ENCODE data around the gene PPP1R14C. TPM values are rescaled to one million over a fixed set of nuclear protein-coding genes. Genes with fewer than 3 reads are reported as not detected.

PPP1R14C gene
- total and polyA plus RNA-seq, 2 experiments from 2014 or later: 1.1 to 1.4 TPM

GRCh38 chr6:150143516-150144293 is 861 bp downstream of the PPP1R14C start:
- Histone ChIP-seq H3K36me3 (ENCODE audit: insufficient read depth) (no peaks in the 10 kb centered on the region), H4K20me1 (replicated peaks; ENCODE audit: insufficient read depth) (0 out of 2 replicates have a peak, but pooled peaks cover 6% of the 10 kb centered on the region), H3K27me3 (ENCODE audit: insufficient read depth) (peaks cover 75% of the 10 kb centered on the region), H3K9me2 (ENCODE audit: insufficient read depth) (no peaks in the 10 kb centered on the region), H3F3A (replicated peaks; ENCODE audit: low read depth) (peaks cover 6% of the 10 kb centered on the region; the same call in 1 of the 2 replicates), H3K4me3 (peak overlapping the region; percentile 68), H3K4me1 (ENCODE audit: insufficient read depth) (peaks cover 8% of the 10 kb centered on the region; the same call in 1 of the 2 replicates), H3K79me2 (replicated peaks; ENCODE audit: insufficient read depth) (no peaks in the 10 kb centered on the region), H3K4me2 (peak overlapping the region; percentile 85), H3K27ac (ENCODE audit: low read depth) (no peak overlapping the region), H2AFZ (peak overlapping the region; percentile 89)
- TF ChIP-seq STAT1 (IDR thresholded peaks at IDR 0.05; ENCODE audit: unreplicated experiment) (no peak), POLR2AphosphoS5 (IDR thresholded peaks at IDR 0.05; ENCODE audit: low read depth) (no peak), EZH2phosphoT487 (IDR thresholded peaks at IDR 0.05; ENCODE audit: unreplicated experiment) (peak; percentile 8), ZNF331 (CRISPR knock-in tag; IDR thresholded peaks at IDR 0.05; ENCODE audit: low read depth) (no peak), CTCF (conservative IDR thresholded peaks at IDR 0.05; ENCODE audit: low read depth in 2 of 2) (no peak), JUNB (IDR thresholded peaks at IDR 0.05; ENCODE audit: unreplicated experiment) (no peak), ZNF462 (CRISPR knock-in tag; IDR thresholded peaks at IDR 0.05) (no peak), ZNF114 (CRISPR knock-in tag; IDR thresholded peaks at IDR 0.05) (no peak), ETS1 (IDR thresholded peaks at IDR 0.05) (no peak), EZH2 (IDR thresholded peaks at IDR 0.05; ENCODE audit: low read depth, unreplicated experiment) (peak; percentile 3), CREB1 (CRISPR knock-in tag; IDR thresholded peaks at IDR 0.05; ENCODE audit: low read depth) (no peak), NANOG (IDR thresholded peaks at IDR 0.05; ENCODE audit: borderline replicate concordance) (no peak), REST (IDR thresholded peaks at IDR 0.05; ENCODE audit: unreplicated experiment) (no peak)
- no peak overlapping the region for H3K27ac Mint-ChIP-seq
- H3K36me3 Mint-ChIP-seq (ENCODE audit: low read depth): no peaks in the 10 kb centered on the region
- ATAC-seq (peak; percentile 56), DNase-seq (ENCODE audit: low spot score) (peak; percentile 32)
- peaks cover 49% of the 10 kb centered on the region for H3K27me3 Mint-ChIP-seq (ENCODE audit: insufficient read depth, low read depth, poor library complexity)
- H3K9me3 Mint-ChIP-seq: no peaks in the 10 kb centered on the region
- H3K4me3 Mint-ChIP-seq: peak overlapping the region; percentile 76
- peaks cover 21% of the 10 kb centered on the region for H3K4me1 Mint-ChIP-seq
